GM23338 (cell line): ENCODE results near the gene ADSS1. TPM values are rescaled to one million over a fixed set of nuclear protein-coding genes. Genes with fewer than 3 reads are reported as not detected.

ENCODE experiments used
- ATAC-seq: fragments of 200-7000 bp; cut with Tn5 transposase; 3 replicates; pipeline ENCODE4 v1.9.1; 2020
- DNase-seq: peaks from one replicate; pipeline ENCODE4 v3.0.0-alpha.2; 2015; ENCODE audit warnings: low spot score
- H2AFZ ChIP-seq: fragments of 200-600 bp; sonication (generic); 2 replicates; pipeline ENCODE4 v1.8.0; 2016; ENCODE audit warnings: antibody characterized with exemption, mild to moderate bottlenecking, moderate library complexity
- H3F3A ChIP-seq: fragments of 200-600 bp; sonication (generic); replicated peaks from 2 replicates; pipeline ENCODE4 v1.8.0; 2017; ENCODE audit warnings: antibody characterized with exemption, mixed run types, low read depth
- H3K27ac ChIP-seq: fragments of 200-600 bp; sonication (generic); 2 replicates; pipeline ENCODE4 v1.6.1; 2016; ENCODE audit warnings: low read depth
- H3K27me3 ChIP-seq: fragments of 200-600 bp; sonication (generic); 2 replicates; pipeline ENCODE4 v1.8.0; 2016; ENCODE audit warnings: mild to moderate bottlenecking, mixed run types, moderate library complexity; ENCODE audit not compliant: insufficient read depth
- H3K36me3 ChIP-seq: fragments of 200-600 bp; sonication (generic); 2 replicates; pipeline ENCODE4 v1.8.0; 2016; ENCODE audit warnings: mild to moderate bottlenecking; ENCODE audit not compliant: insufficient read depth
- H3K4me1 ChIP-seq: fragments of 200-600 bp; sonication (generic); 2 replicates; pipeline ENCODE4 v1.8.0; 2016; ENCODE audit warnings: mild to moderate bottlenecking, moderate library complexity; ENCODE audit not compliant: insufficient read depth
- H3K4me2 ChIP-seq: fragments of 200-600 bp; sonication (generic); 2 replicates; pipeline ENCODE4 v1.7.1; 2017; ENCODE audit warnings: mixed run types
- H3K4me3 ChIP-seq: fragments of 200-600 bp; sonication (generic); 2 replicates; pipeline ENCODE4 v1.6.1; 2016; ENCODE audit warnings: mixed run types
- H3K79me2 ChIP-seq: fragments of 200-600 bp; sonication (generic); replicated peaks from 2 replicates; pipeline ENCODE4 v1.8.0; 2017; ENCODE audit warnings: mild to moderate bottlenecking; ENCODE audit not compliant: insufficient read depth
- H3K9me2 ChIP-seq: fragments of 200-600 bp; sonication (generic); 2 replicates; pipeline ENCODE4 v1.8.0; 2017; ENCODE audit not compliant: insufficient read depth
- H4K20me1 ChIP-seq: fragments of 200-600 bp; sonication (generic); replicated peaks from 2 replicates; pipeline ENCODE4 v1.8.0; 2017; ENCODE audit warnings: mild to moderate bottlenecking; ENCODE audit not compliant: insufficient read depth
- H3K27ac Mint-ChIP-seq: 2 replicates; pipeline ENCODE4 v1.8.0; 2020; ENCODE audit warnings: inconsistent platforms, mild to moderate bottlenecking, moderate library complexity, mixed read lengths
- H3K27me3 Mint-ChIP-seq: 3 replicates; pipeline ENCODE4 v1.8.0; 2022; ENCODE audit warnings: low read depth, mild to moderate bottlenecking, moderate library complexity, mixed read lengths, inconsistent platforms; ENCODE audit not compliant: insufficient read depth, poor library complexity
- H3K36me3 Mint-ChIP-seq: 3 replicates; pipeline ENCODE4 v1.8.0; 2021; ENCODE audit warnings: low read depth, mild to moderate bottlenecking, inconsistent platforms, moderate library complexity, mixed read lengths
- H3K4me1 Mint-ChIP-seq: 3 replicates; pipeline ENCODE4 v1.8.0; 2020; ENCODE audit warnings: mild to moderate bottlenecking, inconsistent platforms, mixed read lengths
- H3K4me3 Mint-ChIP-seq: 3 replicates; pipeline ENCODE4 v1.8.0; 2021; ENCODE audit warnings: moderate library complexity, mild to moderate bottlenecking, inconsistent platforms, mixed read lengths
- H3K9me3 Mint-ChIP-seq: 3 replicates; pipeline ENCODE4 v1.8.0; 2020; ENCODE audit warnings: moderate library complexity, mild to moderate bottlenecking, inconsistent platforms, mixed read lengths
- CREB1 ChIP-seq: fragments of 250-450 bp; sonication (Bioruptor Pico); IDR thresholded peaks from 2 replicates; pipeline ENCODE4 v1.5.0; 2020; ENCODE audit warnings: low read depth, mild to moderate bottlenecking, moderate library complexity
- EZH2 ChIP-seq: fragments of 200-600 bp; sonication (generic); IDR thresholded peaks from one replicate; pipeline ENCODE4 v1.8.0; 2017; ENCODE audit warnings: antibody characterized with exemption, mild to moderate bottlenecking, low read depth; ENCODE audit not compliant: unreplicated experiment
- EZH2phosphoT487 ChIP-seq: fragments of 200-600 bp; sonication (generic); IDR thresholded peaks from one replicate; pipeline ENCODE4 v1.8.1; 2018; ENCODE audit warnings: antibody characterized with exemption; ENCODE audit not compliant: unreplicated experiment
- JUNB ChIP-seq: IDR thresholded peaks from one replicate; pipeline ENCODE4 v1.6.1; 2016; ENCODE audit warnings: antibody characterized with exemption; ENCODE audit not compliant: unreplicated experiment
- NANOG ChIP-seq: IDR thresholded peaks from 2 replicates; pipeline ENCODE4 v1.6.1; 2016; ENCODE audit warnings: antibody characterized with exemption, borderline replicate concordance
- POLR2AphosphoS5 ChIP-seq: IDR thresholded peaks from 2 replicates; pipeline ENCODE4 v1.6.1; 2016; ENCODE audit warnings: antibody characterized with exemption, low read depth
- STAT1 ChIP-seq: IDR thresholded peaks from one replicate; pipeline ENCODE4 v1.6.1; 2016; ENCODE audit warnings: antibody characterized with exemption; ENCODE audit not compliant: unreplicated experiment
- ZNF114 ChIP-seq: fragments of 250-450 bp; sonication (Bioruptor Pico); IDR thresholded peaks from 2 replicates; pipeline ENCODE4 v1.5.0; 2020; ENCODE audit warnings: mild to moderate bottlenecking, moderate library complexity
- polyA plus RNA-seq: library from polyadenylated mRNA; unstranded; fragments of >200 nt; fragmentation: Nextera tagmentation; extraction: Ambion mirVana; gene quantifications from 2 replicates; pipeline ENCODE4 v1.2.1, GENCODE V29; 2016
- total RNA-seq: library from RNA; depleted of rRNA; stranded (reverse); fragments of >200 nt; shearing (Covaris generic); gene quantifications from 2 replicates; pipeline ENCODE4 v1.2.3, GENCODE V29; 2014
- TF ChIP-seq, protein P1 (sequence below): fragments of 250-450 bp; sonication (Bioruptor Pico); IDR thresholded peaks from 2 replicates; pipeline ENCODE4 v1.5.0; 2020; ENCODE audit warnings: mild to moderate bottlenecking, moderate library complexity
- TF ChIP-seq, protein P2 (sequence below), 2 experiments: fragments of 200-600 bp in 1 of 2; sonication (generic) in 1 of 2; conservative IDR thresholded peaks; 2 replicates each; pipeline versions ENCODE4 v1.5.1 to v1.6.1; 2016 to 2017; ENCODE audit warnings: antibody characterized with exemption in 2 of 2, low read depth in 2 of 2, mild to moderate bottlenecking in 2 of 2, moderate library complexity in 1 of 2
- TF ChIP-seq, protein P3 (sequence below): IDR thresholded peaks from one replicate; pipeline ENCODE4 v1.6.1; 2018; ENCODE audit warnings: antibody characterized with exemption; ENCODE audit not compliant: unreplicated experiment

The ADSS1 gene
- total and polyA plus RNA-seq, 2 experiments from 2014 or later: 9.5 to 11.6 TPM

DNA sequence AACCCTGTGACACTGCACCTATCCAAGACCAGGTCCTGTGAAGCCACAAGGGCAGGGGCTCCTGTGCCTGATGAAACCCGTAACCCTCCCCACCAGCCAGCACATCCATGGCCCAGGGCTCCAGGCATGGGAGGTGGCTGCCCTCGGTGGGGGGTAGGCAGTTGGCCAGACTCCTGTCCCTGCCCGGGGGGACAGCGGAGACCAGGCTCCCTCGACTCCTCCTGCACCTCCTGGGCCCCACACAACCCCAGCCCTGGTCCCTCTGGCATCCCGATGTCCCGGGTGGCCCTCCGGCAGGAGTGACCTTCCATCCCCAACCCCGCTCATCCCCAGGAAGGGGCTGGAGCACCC, 60.2 kb downstream of the ADSS1 start (continued):
- TF ChIP-seq, protein P1, sequence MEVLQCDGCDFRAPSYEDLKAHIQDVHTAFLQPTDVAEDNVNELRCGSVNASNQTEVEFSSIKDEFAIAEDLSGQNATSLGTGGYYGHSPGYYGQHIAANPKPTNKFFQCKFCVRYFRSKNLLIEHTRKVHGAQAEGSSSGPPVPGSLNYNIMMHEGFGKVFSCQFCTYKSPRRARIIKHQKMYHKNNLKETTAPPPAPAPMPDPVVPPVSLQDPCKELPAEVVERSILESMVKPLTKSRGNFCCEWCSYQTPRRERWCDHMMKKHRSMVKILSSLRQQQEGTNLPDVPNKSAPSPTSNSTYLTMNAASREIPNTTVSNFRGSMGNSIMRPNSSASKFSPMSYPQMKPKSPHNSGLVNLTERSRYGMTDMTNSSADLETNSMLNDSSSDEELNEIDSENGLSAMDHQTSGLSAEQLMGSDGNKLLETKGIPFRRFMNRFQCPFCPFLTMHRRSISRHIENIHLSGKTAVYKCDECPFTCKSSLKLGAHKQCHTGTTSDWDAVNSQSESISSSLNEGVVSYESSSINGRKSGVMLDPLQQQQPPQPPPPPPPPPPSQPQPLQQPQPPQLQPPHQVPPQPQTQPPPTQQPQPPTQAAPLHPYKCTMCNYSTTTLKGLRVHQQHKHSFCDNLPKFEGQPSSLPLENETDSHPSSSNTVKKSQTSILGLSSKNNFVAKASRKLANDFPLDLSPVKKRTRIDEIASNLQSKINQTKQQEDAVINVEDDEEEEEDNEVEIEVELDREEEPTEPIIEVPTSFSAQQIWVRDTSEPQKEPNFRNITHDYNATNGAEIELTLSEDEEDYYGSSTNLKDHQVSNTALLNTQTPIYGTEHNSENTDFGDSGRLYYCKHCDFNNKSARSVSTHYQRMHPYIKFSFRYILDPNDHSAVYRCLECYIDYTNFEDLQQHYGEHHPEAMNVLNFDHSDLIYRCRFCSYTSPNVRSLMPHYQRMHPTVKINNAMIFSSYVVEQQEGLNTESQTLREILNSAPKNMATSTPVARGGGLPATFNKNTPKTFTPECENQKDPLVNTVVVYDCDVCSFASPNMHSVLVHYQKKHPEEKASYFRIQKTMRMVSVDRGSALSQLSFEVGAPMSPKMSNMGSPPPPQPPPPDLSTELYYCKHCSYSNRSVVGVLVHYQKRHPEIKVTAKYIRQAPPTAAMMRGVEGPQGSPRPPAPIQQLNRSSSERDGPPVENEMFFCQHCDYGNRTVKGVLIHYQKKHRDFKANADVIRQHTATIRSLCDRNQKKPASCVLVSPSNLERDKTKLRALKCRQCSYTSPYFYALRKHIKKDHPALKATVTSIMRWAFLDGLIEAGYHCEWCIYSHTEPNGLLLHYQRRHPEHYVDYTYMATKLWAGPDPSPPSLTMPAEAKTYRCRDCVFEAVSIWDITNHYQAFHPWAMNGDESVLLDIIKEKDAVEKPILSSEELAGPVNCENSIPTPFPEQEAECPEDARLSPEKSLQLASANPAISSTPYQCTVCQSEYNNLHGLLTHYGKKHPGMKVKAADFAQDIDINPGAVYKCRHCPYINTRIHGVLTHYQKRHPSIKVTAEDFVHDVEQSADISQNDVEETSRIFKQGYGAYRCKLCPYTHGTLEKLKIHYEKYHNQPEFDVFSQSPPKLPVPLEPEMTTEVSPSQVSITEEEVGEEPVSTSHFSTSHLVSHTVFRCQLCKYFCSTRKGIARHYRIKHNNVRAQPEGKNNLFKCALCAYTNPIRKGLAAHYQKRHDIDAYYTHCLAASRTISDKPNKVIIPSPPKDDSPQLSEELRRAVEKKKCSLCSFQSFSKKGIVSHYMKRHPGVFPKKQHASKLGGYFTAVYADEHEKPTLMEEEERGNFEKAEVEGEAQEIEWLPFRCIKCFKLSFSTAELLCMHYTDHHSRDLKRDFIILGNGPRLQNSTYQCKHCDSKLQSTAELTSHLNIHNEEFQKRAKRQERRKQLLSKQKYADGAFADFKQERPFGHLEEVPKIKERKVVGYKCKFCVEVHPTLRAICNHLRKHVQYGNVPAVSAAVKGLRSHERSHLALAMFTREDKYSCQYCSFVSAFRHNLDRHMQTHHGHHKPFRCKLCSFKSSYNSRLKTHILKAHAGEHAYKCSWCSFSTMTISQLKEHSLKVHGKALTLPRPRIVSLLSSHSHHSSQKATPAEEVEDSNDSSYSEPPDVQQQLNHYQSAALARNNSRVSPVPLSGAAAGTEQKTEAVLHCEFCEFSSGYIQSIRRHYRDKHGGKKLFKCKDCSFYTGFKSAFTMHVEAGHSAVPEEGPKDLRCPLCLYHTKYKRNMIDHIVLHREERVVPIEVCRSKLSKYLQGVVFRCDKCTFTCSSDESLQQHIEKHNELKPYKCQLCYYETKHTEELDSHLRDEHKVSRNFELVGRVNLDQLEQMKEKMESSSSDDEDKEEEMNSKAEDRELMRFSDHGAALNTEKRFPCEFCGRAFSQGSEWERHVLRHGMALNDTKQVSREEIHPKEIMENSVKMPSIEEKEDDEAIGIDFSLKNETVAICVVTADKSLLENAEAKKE (CRISPR knock-in tag): no peak
- TF ChIP-seq, protein P2, sequence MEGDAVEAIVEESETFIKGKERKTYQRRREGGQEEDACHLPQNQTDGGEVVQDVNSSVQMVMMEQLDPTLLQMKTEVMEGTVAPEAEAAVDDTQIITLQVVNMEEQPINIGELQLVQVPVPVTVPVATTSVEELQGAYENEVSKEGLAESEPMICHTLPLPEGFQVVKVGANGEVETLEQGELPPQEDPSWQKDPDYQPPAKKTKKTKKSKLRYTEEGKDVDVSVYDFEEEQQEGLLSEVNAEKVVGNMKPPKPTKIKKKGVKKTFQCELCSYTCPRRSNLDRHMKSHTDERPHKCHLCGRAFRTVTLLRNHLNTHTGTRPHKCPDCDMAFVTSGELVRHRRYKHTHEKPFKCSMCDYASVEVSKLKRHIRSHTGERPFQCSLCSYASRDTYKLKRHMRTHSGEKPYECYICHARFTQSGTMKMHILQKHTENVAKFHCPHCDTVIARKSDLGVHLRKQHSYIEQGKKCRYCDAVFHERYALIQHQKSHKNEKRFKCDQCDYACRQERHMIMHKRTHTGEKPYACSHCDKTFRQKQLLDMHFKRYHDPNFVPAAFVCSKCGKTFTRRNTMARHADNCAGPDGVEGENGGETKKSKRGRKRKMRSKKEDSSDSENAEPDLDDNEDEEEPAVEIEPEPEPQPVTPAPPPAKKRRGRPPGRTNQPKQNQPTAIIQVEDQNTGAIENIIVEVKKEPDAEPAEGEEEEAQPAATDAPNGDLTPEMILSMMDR (conservative IDR thresholded peaks at IDR 0.05; ENCODE audit: low read depth in 2 of 2): no peak

DNA sequence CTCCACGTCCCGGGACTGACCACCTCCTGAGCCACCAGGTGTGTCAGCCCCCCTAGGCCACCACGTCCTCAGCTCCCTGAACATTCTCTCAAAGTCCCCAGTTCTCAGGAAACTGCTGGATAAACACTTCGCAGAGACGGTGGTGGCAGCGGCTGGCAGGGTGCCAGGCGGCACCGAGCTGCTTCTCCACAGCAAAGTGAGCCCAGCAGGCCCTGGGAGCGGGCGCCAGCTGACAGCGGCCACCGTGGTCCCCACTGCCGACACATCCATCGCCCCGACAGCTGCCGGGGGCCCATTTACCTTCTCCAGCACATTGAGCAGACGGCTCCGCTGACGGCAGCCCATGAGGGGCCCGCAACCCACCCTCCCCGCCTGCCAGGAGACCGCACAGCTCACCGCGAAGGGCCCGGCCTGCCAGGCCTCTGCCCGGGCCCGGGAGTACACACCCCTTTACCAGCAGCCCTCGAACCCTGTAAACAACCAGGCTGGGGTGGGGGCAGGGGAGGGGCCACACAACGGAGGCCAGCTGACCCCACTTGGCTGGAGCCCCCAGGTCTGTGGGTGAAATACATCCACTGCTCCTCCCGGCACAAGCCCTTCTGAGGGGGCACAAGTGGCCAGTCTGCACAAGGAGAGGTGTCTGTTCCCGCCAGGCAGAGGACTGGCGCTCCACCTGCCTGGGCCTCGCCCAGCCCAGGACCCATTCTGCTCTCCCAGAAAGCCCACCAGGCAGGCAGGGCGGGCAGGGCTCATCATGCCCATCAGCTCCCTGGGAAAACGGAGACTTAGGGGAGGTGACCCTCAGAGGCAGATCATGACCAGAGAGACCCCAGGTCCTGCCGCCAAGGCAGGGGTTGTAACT, 61.0 kb downstream of the ADSS1 start:
- DNase-seq (no peak), ATAC-seq (no peak)
- Histone ChIP-seq H3K9me2 (no peaks in the 10 kb centered on the region), H3K27ac (no peak overlapping the region), H2AFZ (no peak overlapping the region), H4K20me1 (no peaks in the 10 kb centered on the region), H3K36me3 (no peaks in the 10 kb centered on the region), H3K4me2 (no peak overlapping the region), H3K4me1 (no peaks in the 10 kb centered on the region), H3K4me3 (no peak overlapping the region), H3F3A (no peaks in the 10 kb centered on the region), H3K79me2 (no peaks in the 10 kb centered on the region), H3K27me3 (no peaks in the 10 kb centered on the region)
- no peaks in the 10 kb centered on the region for H3K4me1 Mint-ChIP-seq
- H3K36me3 Mint-ChIP-seq: no peaks in the 10 kb centered on the region
- H3K4me3 Mint-ChIP-seq: no peak overlapping the region
- H3K9me3 Mint-ChIP-seq: no peaks in the 10 kb centered on the region
- H3K27me3 Mint-ChIP-seq: peaks cover 7% of the 10 kb centered on the region
- no peak overlapping the region; the same call in 1 of the 2 replicates for H3K27ac Mint-ChIP-seq
- TF ChIP-seq CREB1 (CRISPR knock-in tag) (no peak), EZH2 (no peak), JUNB (no peak), EZH2phosphoT487 (no peak), POLR2AphosphoS5 (no peak), NANOG (no peak), ZNF114 (CRISPR knock-in tag) (no peak), STAT1 (no peak)
- TF ChIP-seq, protein P3, sequence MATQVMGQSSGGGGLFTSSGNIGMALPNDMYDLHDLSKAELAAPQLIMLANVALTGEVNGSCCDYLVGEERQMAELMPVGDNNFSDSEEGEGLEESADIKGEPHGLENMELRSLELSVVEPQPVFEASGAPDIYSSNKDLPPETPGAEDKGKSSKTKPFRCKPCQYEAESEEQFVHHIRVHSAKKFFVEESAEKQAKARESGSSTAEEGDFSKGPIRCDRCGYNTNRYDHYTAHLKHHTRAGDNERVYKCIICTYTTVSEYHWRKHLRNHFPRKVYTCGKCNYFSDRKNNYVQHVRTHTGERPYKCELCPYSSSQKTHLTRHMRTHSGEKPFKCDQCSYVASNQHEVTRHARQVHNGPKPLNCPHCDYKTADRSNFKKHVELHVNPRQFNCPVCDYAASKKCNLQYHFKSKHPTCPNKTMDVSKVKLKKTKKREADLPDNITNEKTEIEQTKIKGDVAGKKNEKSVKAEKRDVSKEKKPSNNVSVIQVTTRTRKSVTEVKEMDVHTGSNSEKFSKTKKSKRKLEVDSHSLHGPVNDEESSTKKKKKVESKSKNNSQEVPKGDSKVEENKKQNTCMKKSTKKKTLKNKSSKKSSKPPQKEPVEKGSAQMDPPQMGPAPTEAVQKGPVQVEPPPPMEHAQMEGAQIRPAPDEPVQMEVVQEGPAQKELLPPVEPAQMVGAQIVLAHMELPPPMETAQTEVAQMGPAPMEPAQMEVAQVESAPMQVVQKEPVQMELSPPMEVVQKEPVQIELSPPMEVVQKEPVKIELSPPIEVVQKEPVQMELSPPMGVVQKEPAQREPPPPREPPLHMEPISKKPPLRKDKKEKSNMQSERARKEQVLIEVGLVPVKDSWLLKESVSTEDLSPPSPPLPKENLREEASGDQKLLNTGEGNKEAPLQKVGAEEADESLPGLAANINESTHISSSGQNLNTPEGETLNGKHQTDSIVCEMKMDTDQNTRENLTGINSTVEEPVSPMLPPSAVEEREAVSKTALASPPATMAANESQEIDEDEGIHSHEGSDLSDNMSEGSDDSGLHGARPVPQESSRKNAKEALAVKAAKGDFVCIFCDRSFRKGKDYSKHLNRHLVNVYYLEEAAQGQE: no peak
